Panc1 (cell line): ENCODE data around the gene HTR3B.

Experiments
- POLR2AphosphoS5 ChIP-seq: IDR thresholded peaks from 2 replicates; pipeline ENCODE4 v1.6.1; 2012; ENCODE audit warnings: mild to moderate bottlenecking, low read depth, low read length, moderate library complexity
- TF ChIP-seq, protein P1 (sequence below): fragments of 450-650 bp; IDR thresholded peaks from 2 replicates; pipeline ENCODE4 v1.5.1; 2017; ENCODE audit warnings: mild to moderate bottlenecking

DNA sequence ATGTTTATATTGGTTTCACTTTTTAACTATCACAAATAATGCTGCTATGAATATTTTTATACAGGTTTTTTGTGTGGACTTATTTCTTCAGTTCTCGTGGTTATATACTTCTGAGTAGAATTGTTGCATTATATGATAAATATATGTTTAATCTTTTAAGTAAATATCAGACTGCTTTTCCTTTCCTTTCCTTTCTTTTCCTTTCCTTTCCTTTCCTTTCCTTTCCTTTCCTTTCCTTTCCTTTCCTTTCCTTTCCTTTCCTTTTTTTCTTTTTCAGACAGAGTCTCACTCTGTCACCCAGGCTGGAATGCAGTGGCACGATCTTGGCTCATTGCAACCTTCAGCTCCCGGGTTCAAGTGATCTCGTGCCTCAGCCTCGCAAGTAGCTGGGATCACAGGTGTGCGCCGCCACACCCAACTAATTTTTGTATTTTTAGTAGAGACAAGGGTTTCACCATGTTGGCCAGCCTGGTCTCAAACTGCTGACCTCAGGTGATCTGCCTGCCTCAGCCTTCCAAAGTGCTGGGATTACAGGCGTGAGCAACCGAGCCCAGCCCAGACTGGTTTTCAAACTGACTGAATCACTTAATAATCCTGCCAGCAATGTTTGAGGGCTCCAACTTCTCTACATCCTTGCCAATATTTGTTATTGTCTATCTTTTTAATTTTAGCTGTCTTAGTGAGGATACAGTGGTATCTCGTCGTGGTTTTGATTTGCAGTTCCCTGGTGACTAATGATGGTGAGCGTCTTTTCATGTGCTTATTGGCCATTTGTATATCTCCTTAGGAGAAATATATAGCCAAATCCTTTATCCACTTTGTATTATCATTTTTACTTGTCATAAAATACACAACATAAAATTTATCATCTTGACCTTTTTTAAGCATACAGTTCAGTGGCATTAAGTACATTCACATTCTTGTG, 21.9 kb downstream of the HTR3B start:
- TF ChIP-seq, protein P1, sequence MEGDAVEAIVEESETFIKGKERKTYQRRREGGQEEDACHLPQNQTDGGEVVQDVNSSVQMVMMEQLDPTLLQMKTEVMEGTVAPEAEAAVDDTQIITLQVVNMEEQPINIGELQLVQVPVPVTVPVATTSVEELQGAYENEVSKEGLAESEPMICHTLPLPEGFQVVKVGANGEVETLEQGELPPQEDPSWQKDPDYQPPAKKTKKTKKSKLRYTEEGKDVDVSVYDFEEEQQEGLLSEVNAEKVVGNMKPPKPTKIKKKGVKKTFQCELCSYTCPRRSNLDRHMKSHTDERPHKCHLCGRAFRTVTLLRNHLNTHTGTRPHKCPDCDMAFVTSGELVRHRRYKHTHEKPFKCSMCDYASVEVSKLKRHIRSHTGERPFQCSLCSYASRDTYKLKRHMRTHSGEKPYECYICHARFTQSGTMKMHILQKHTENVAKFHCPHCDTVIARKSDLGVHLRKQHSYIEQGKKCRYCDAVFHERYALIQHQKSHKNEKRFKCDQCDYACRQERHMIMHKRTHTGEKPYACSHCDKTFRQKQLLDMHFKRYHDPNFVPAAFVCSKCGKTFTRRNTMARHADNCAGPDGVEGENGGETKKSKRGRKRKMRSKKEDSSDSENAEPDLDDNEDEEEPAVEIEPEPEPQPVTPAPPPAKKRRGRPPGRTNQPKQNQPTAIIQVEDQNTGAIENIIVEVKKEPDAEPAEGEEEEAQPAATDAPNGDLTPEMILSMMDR, result no peak
- no peak for TF ChIP-seq POLR2AphosphoS5
